GM12874 (cell line): Measurements from ENCODE around the gene DNM2.
A peak's percentile ranks its signal among the peaks of the same experiment; 100 is the strongest.

Experiments used
- CTCF ChIP-seq: IDR thresholded peaks from 2 replicates; pipeline ENCODE4 v1.5.1; 2011; ENCODE audit warnings: low read depth, mild to moderate bottlenecking, control low read depth, low read length, moderate library complexity; ENCODE audit not compliant: insufficient read depth

Gene DNM2

GRCh38 chr19:10823690-10824089 lies 105.8 kb downstream of the DNM2 start:
- no peak for TF ChIP-seq CTCF

- TF ChIP-seq CTCF = no peak
Observed at GRCh38 chr19:10826231-10826630, 108.4 kb downstream of the DNM2 start.

GRCh38 chr19:10826846-10827245 lies 109.0 kb downstream of the DNM2 start:
- no peak for TF ChIP-seq CTCF

- TF ChIP-seq CTCF = 0 out of 2 replicates have a peak, but pooled peaks have one; percentile 5
Observed at GRCh38 chr19:10828981-10829821, 111.3 kb downstream of the DNM2 start.

- no peak for TF ChIP-seq CTCF
Observed at GRCh38 chr19:10829967-10830366, 112.1 kb downstream of the DNM2 start.

- TF ChIP-seq CTCF = no peak
Observed at GRCh38 chr19:10830370-10830769, 112.5 kb downstream of the DNM2 start.

- no peak for TF ChIP-seq CTCF
Observed at GRCh38 chr19:10830931-10831779, 113.3 kb downstream of the DNM2 start.
